Adrenal gland (tissue), 12 donors: ENCODE measurements around the gene SLC48A1. TPM values are rescaled to one million over a fixed set of nuclear protein-coding genes. Genes with fewer than 3 reads are reported as not detected.

Source experiments
- DNase-seq, 7 donors: peaks; one replicate each; pipeline ENCODE4 v3.0.0-alpha.2; 2019 to 2020
- H3K27ac ChIP-seq, 5 donors: fragments of 200-600 bp; sonication (generic) in 4 of 5; 1 replicate in 3 of 5; 2 replicates in 2 of 5; pipeline versions ENCODE4 v1.5.1 to v1.8.0; 2016 to 2020; ENCODE audit warnings: mild to moderate bottlenecking in 1 of 5
- H3K27me3 ChIP-seq: fragments of 200-600 bp; 2 replicates; pipeline ENCODE4 v1.8.0; 2021
- H3K36me3 ChIP-seq, 2 donors: fragments of 200-600 bp; replicated peaks in 1 of 2; 1 replicate in 1 of 2; 2 replicates in 1 of 2; pipeline versions ENCODE4 v1.5.1 to v1.8.0; 2018 to 2022
- H3K4me1 ChIP-seq, 2 donors: fragments of 200-600 bp; replicated peaks in 1 of 2; 1 replicate in 1 of 2; 2 replicates in 1 of 2; pipeline versions ENCODE4 v1.5.1 to v1.8.0; 2018 to 2021
- H3K4me3 ChIP-seq, 4 donors: fragments of 200-600 bp; sonication (generic) in 3 of 4; one replicate each; pipeline ENCODE4 v1.5.1; 2016 to 2018
- H3K9me3 ChIP-seq, 3 donors: fragments of 200-600 bp; sonication (generic) in 1 of 3; replicated peaks in 1 of 3; 1 replicate in 2 of 3; 2 replicates in 1 of 3; pipeline versions ENCODE4 v1.5.1 to v1.8.0; 2016 to 2021
- CTCF ChIP-seq, 6 experiments: fragments of 450-650 bp in 4 of 6; fragments of 200-600 bp in 2 of 6; sonication (generic) in 1 of 6; IDR thresholded peaks; 1 replicate in 5 of 6; 2 replicates in 1 of 6; pipeline versions ENCODE4 v1.5.1 to v1.8.0; 2016 to 2021; ENCODE audit warnings: antibody characterized with exemption in 6 of 6, mild to moderate bottlenecking in 2 of 6, moderate library complexity in 1 of 6
- POLR2A ChIP-seq, 2 donors: fragments of 450-650 bp; IDR thresholded peaks; one replicate each; pipeline ENCODE4 v1.6.1; 2017; ENCODE audit warnings: antibody characterized with exemption in 2 of 2, mild to moderate bottlenecking in 2 of 2, moderate library complexity in 1 of 2
- WGBS, 4 donors: extraction: QIAGEN DNeasy Blood & Tissue Kit in 2 of 4; methylation state at CpG; one replicate each; pipeline versions ENCODE4 v1.1.5 to v1.1.7; 2013 to 2017; 5-methylcytosine and 5-hydroxymethylcytosine counted together
- intact Hi-C, 2 donors: fragments of 100-400 bp; cut with DNase I; formaldehyde crosslinking; loops; one replicate each; pipeline versions ENCODE4 v1.14.1 to v1.15.0; 2022 to 2023
- polyA plus RNA-seq, 3 donors: library from polyadenylated mRNA; stranded (reverse); fragments of 200-250 nt in 2 of 3; fragments of 350-450 nt in 1 of 3; fragmentation: Illumina TruSeq in 1 of 3; extraction: RNeasy Lipid Tissue Mini Kit (QIAGEN cat#74804) in 1 of 3; gene quantifications; one replicate each; pipeline ENCODE4 v1.2.3, GENCODE V29; 2013 to 2014
- total RNA-seq, 9 donors: library from RNA; depleted of rRNA in 4 of 9; stranded (reverse); fragments of >200 nt in 4 of 9; fragments of 120-200 nt in 1 of 9; fragmentation: NEBNext Ultra II Directional in 1 of 9; extraction: Animal tissue kit (Norgen Biotek cat#: 25700) in 1 of 9; gene quantifications; one replicate each; pipeline versions ENCODE4 v1.1.0 to v1.2.4, GENCODE V29; 2013 to 2023
- donor health status: healthy with polysubstance abuse.
- donor health status: Bipolar disorder and iron deficiency.
- donor health status: DM: yes; HTN: yes; CAD: no.
- donor health status: DM: no; HTN: no; CAD: no.
- donor health status: DM: no; HTN: no; CAD: no.
- donor health status: DM: yes; HTN: yes; CAD: no.

The SLC48A1 gene
- total and polyA plus RNA-seq, 12 donors: 8.5 to 91.9 (median 57.5) TPM

- Histone ChIP-seq H3K36me3 (peaks cover 0 to 4% of the 10 kb centered on the region in 2 donors), H3K27ac (peak overlapping the region; percentile 29 to 100 (median 98)), H3K27me3 (no peaks in the 10 kb centered on the region), H3K4me3 (peak overlapping the region in 1 of 4 donors; percentile 96), H3K9me3 (no peaks in the 10 kb centered on the region), H3K4me1 (peaks cover 78 to 81% of the 10 kb centered on the region in 2 donors)
- peak in 1 of 7 donors; percentile 16 for DNase-seq
- WGBS, 4 donors: 20 to 44% (median 39%) methylated on average over 1 to 12 of the region's 12 CpGs
- no peak for TF ChIP-seq POLR2A (IDR thresholded peaks at IDR 0.05)
- TF ChIP-seq CTCF (IDR thresholded peaks at IDR 0.05): no peak
- intact Hi-C loops: no loop called here
These were observed 43.6 kb downstream of the SLC48A1 start for GRCh38 chr12:47816403-47817271.

GRCh38 chr12:47817272-47818006 lies 44.4 kb downstream of the SLC48A1 start:
- intact Hi-C loops: no loop called here
- peak overlapping the region; percentile 29 to 100 (median 98) for H3K27ac ChIP-seq
- H3K4me3 ChIP-seq: peak overlapping the region in 2 of 4 donors; percentile 2 to 96
- TF ChIP-seq POLR2A (IDR thresholded peaks at IDR 0.05): peak in 1 of 2 donors; percentile 8
- TF ChIP-seq CTCF (IDR thresholded peaks at IDR 0.05): peak in 2 of 6 experiments; percentile 11 to 17
- DNase-seq: peak in 2 of 7 donors; percentile 24 to 29
- peaks cover 0 to 4% of the 10 kb centered on the region in 2 donors for H3K36me3 ChIP-seq
- H3K27me3 ChIP-seq: no peaks in the 10 kb centered on the region
- H3K9me3 ChIP-seq: no peaks in the 10 kb centered on the region
- WGBS, 4 donors: 22 to 31% (median 25%) methylated on average over 6 to 7 of the region's 7 CpGs
- H3K4me1 ChIP-seq: peaks cover 70 to 81% of the 10 kb centered on the region in 2 donors

- Histone ChIP-seq H3K4me3 (peak overlapping the region in 2 of 4 donors; percentile 77 to 96), H3K36me3 (peaks cover 0 to 4% of the 10 kb centered on the region in 2 donors), H3K27ac (peak overlapping the region; percentile 91 to 100 (median 98)), H3K27me3 (no peaks in the 10 kb centered on the region), H3K4me1 (peaks cover 66 to 81% of the 10 kb centered on the region in 2 donors), H3K9me3 (no peaks in the 10 kb centered on the region)
- TF ChIP-seq POLR2A (IDR thresholded peaks at IDR 0.05): no peak
- TF ChIP-seq CTCF (IDR thresholded peaks at IDR 0.05): no peak
- WGBS, 4 donors: 40 to 73% (median 68%) methylated on average over 3 of the region's 3 CpGs
- peak in 1 of 7 donors; percentile 10 for DNase-seq
- intact Hi-C loops: no loop called here
These were observed 45.0 kb downstream of the SLC48A1 start for GRCh38 chr12:47818007-47818376.
